Activated CD8-positive, alpha-beta T cell treated with anti-CD3 and anti-CD28 coated beads for 36 hours (primary cell): ENCODE measurements around the gene SMIM9. TPM values are rescaled to one million over a fixed set of nuclear protein-coding genes. Genes with fewer than 3 reads are reported as not detected.
A peak's percentile ranks its signal among the peaks of the same experiment; 100 is the strongest.

ENCODE experiments used
- ATAC-seq: fragments of 200-7000 bp; cut with Tn5 transposase; one replicate; pipeline ENCODE4 v1.10.0; 2021; ENCODE audit warnings: mild to moderate bottlenecking, moderate library complexity
- CTCF ChIA-PET: fragments of 350-600 bp; sonication (Branson Sonifier 250); formaldehyde crosslinking; loops from one replicate; lab custom pipeline; 2021; ENCODE audit warnings: antibody characterized with exemption; lab: Charles Lee
- POLR2A ChIA-PET: fragments of 350-600 bp; sonication (Branson Sonifier 250); formaldehyde crosslinking; loops from one replicate; lab custom pipeline; 2021; ENCODE audit warnings: antibody characterized with exemption; lab: Charles Lee
- DNase-seq: peaks from one replicate; pipeline ENCODE4 v3.0.0-alpha.2; 2020
- H3K27ac Mint-ChIP-seq: one replicate; pipeline ENCODE4 v1.8.0; 2021; ENCODE audit warnings: mild to moderate bottlenecking, mixed read lengths
- H3K27me3 Mint-ChIP-seq: one replicate; pipeline ENCODE4 v1.8.0; 2021; ENCODE audit warnings: mixed read lengths
- H3K36me3 Mint-ChIP-seq: one replicate; pipeline ENCODE4 v1.8.0; 2021; ENCODE audit warnings: low read depth, mixed read lengths
- H3K4me1 Mint-ChIP-seq: one replicate; pipeline ENCODE4 v1.8.0; 2021; ENCODE audit warnings: low read depth, mixed read lengths
- H3K4me3 Mint-ChIP-seq: one replicate; pipeline ENCODE4 v1.8.0; 2021; ENCODE audit warnings: mild to moderate bottlenecking, moderate library complexity, mixed read lengths
- H3K9me3 Mint-ChIP-seq: one replicate; pipeline ENCODE4 v1.8.0; 2021; ENCODE audit warnings: mixed read lengths
- intact Hi-C: fragments of 100-400 bp; cut with micrococcal nuclease; formaldehyde crosslinking; loops from one replicate; pipeline ENCODE4 v1.10.0; 2022
- total RNA-seq, 2 experiments: library from RNA; stranded (reverse); gene quantifications; one replicate each; pipeline ENCODE4 v1.2.3, GENCODE V29; 2021
- TF ChIP-seq, protein P1 (sequence below): fragments of 200-600 bp; IDR thresholded peaks from one replicate; pipeline ENCODE4 v1.8.0; 2022; ENCODE audit warnings: antibody characterized with exemption, mild to moderate bottlenecking

The SMIM9 gene
- total RNA-seq, 2 experiments from 2014 or later, result not detected

- Mint-ChIP-seq H3K27me3 (no peaks in the 10 kb centered on the region), H3K36me3 (no peaks in the 10 kb centered on the region), H3K9me3 (no peaks in the 10 kb centered on the region), H3K4me3 (no peak overlapping the region), H3K27ac (no peak overlapping the region), H3K4me1 (peaks cover 58% of the 10 kb centered on the region)
- POLR2A ChIA-PET, result interaction anchor here (1.7 kb wide), 1 partner anchor 40 kb away, joined by 5 read pairs; the partner anchor contains the start of gene DKC1
- intact Hi-C loops, result loop anchor here (5.0 kb wide), 1 partner anchor 41 kb away; the partner anchor contains the start of gene DKC1
- DNase-seq (no peak), ATAC-seq (no peak)
- TF ChIP-seq, protein P1, sequence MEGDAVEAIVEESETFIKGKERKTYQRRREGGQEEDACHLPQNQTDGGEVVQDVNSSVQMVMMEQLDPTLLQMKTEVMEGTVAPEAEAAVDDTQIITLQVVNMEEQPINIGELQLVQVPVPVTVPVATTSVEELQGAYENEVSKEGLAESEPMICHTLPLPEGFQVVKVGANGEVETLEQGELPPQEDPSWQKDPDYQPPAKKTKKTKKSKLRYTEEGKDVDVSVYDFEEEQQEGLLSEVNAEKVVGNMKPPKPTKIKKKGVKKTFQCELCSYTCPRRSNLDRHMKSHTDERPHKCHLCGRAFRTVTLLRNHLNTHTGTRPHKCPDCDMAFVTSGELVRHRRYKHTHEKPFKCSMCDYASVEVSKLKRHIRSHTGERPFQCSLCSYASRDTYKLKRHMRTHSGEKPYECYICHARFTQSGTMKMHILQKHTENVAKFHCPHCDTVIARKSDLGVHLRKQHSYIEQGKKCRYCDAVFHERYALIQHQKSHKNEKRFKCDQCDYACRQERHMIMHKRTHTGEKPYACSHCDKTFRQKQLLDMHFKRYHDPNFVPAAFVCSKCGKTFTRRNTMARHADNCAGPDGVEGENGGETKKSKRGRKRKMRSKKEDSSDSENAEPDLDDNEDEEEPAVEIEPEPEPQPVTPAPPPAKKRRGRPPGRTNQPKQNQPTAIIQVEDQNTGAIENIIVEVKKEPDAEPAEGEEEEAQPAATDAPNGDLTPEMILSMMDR, result no peak
- CTCF ChIA-PET, result no interaction called here
Measured at GRCh38 chrX:154802947-154803346, 31.5 kb downstream of the SMIM9 start.

- H3K36me3 Mint-ChIP-seq, result no peaks in the 10 kb centered on the region
- no peak for ATAC-seq
- H3K27me3 Mint-ChIP-seq, result no peaks in the 10 kb centered on the region
- intact Hi-C loops, result loop anchor here (5.0 kb wide), 1 partner anchor 38 kb away; the partner anchor contains the start of gene DKC1
- peaks cover 56% of the 10 kb centered on the region for H3K4me1 Mint-ChIP-seq
- no peaks in the 10 kb centered on the region for H3K9me3 Mint-ChIP-seq
- H3K27ac Mint-ChIP-seq, result peak overlapping the region; percentile 9
- no peak for DNase-seq
- no peak overlapping the region for H3K4me3 Mint-ChIP-seq
- TF ChIP-seq, protein P1, result no peak
- ChIA-PET POLR2A (interaction anchor here (1.3 kb wide), 1 partner anchor 25 kb away, joined by 3 read pairs; no protein-coding TSS in a partner anchor), CTCF (interaction anchor here (0.9 kb wide), 1 partner anchor 9 kb away, joined by 3 read pairs; no protein-coding TSS in a partner anchor)
Measured at GRCh38 chrX:154800478-154801210, 33.8 kb downstream of the SMIM9 start.

DNA sequence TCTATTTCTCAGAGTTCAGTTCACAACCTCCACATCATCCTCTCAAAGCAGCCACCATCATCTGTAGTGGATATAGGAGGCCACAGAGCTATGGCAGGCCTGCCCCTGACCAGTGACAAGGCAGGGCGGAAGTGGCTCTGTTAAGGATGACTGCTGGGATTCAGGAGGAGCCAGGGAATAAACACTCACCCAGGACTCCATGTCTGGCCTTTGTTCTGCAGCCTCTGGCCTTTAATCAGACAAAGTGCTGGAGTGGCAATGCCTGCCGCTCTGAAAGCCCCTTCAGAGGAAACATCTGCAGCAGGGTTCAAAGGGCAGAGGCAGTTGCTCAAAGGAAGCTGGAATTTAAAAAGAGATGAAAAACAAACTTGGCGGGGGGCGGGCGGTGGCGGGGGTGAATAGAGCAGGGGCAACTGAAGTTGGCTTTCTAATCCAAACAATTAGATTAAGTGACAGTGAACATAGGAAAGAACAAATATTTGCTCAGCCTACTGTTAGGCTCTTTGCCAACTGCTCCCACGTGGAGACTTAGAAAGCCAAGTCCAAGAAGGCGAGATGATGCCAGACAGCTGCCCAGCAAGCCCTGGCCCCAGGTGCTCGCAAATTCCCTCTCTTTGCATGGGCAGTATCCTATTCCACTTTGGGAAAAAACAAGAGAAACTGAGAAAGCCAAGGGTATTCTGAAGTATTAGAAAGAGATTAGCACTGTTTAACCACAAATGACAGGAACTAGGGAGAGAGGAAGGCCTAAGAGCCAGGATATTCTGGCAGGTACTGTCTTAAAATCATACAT lies 34.7 kb downstream of the SMIM9 start:
- peak overlapping the region; percentile 89 for H3K27ac Mint-ChIP-seq
- CTCF ChIA-PET, result interaction anchor here (0.9 kb wide), 1 partner anchor 9 kb away, joined by 3 read pairs; no protein-coding TSS in a partner anchor
- DNase-seq (peak; percentile 9), ATAC-seq (peak; percentile 17)
- no peaks in the 10 kb centered on the region for H3K9me3 Mint-ChIP-seq
- H3K4me3 Mint-ChIP-seq, result peak overlapping the region; percentile 24
- H3K4me1 Mint-ChIP-seq, result peaks cover 54% of the 10 kb centered on the region
- no peaks in the 10 kb centered on the region for H3K36me3 Mint-ChIP-seq
- intact Hi-C loops, result loop anchor here (5.0 kb wide), 1 partner anchor 37 kb away; the partner anchor contains the start of gene DKC1
- POLR2A ChIA-PET, result interaction anchor here (0.8 to 1.7 kb wide), 4 partner anchors 24 to 72 kb away, joined by 3 to 4 read pairs (median 3); partner anchors contain the start of gene DKC1
- H3K27me3 Mint-ChIP-seq, result no peaks in the 10 kb centered on the region
- TF ChIP-seq, protein P1, result no peak

DNA sequence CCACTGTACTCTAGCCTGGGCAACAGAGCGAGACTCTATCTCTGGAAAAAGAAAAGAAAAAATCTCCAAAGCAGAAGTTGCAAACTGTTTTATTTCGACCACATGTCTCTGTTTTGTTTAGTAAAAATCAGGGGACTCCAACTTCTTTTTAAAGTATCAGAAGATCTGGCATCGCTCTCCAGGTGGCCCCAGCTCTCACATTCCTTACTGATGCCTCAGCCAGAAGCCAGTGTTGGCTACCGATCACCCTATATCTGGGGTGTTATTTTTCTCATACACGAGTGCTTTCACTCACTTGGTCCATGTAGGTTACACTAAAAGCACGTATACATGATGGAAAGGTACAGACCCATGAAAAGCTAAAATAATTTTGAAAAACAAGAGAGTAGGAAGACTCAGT lies 37.5 kb downstream of the SMIM9 start:
- no peak overlapping the region for H3K4me3 Mint-ChIP-seq
- H3K27me3 Mint-ChIP-seq, result no peaks in the 10 kb centered on the region
- no peak overlapping the region for H3K27ac Mint-ChIP-seq
- ChIA-PET POLR2A (interaction anchor here (1.5 kb wide), 1 partner anchor 20 kb away, joined by 7 read pairs; no protein-coding TSS in a partner anchor), CTCF (no interaction called here)
- ATAC-seq (no peak), DNase-seq (no peak)
- H3K36me3 Mint-ChIP-seq, result no peaks in the 10 kb centered on the region
- intact Hi-C loops, result no loop called here
- peaks cover 35% of the 10 kb centered on the region for H3K4me1 Mint-ChIP-seq
- TF ChIP-seq, protein P1, result no peak
- no peaks in the 10 kb centered on the region for H3K9me3 Mint-ChIP-seq
